Sigmoid colon (tissue), 7 donors: Measurements from ENCODE around the gene HMCN2. TPM values are rescaled to one million over a fixed set of nuclear protein-coding genes. Genes with fewer than 3 reads are reported as not detected.
"Not testable (repeated sequence)": the region's sequence is repeated elsewhere in the genome, so short reads cannot be mapped to it uniquely, and the experiment has no call there.

ENCODE experiments used
- DNase-seq: peaks from one replicate; pipeline ENCODE4 v3.0.0-alpha.2; 2019
- H3K27ac ChIP-seq, 4 donors: fragments of 200-600 bp; sonication (generic); one replicate each; pipeline ENCODE4 v1.5.1; 2016 to 2019; ENCODE audit warnings: mild to moderate bottlenecking in 1 of 4
- H3K27me3 ChIP-seq, 3 donors: fragments of 200-600 bp; sonication (generic); one replicate each; pipeline ENCODE4 v1.5.1; 2019; ENCODE audit warnings: mild to moderate bottlenecking in 1 of 3
- H3K36me3 ChIP-seq, 4 donors: fragments of 200-600 bp; sonication (generic); one replicate each; pipeline ENCODE4 v1.5.1; 2016 to 2019
- H3K4me1 ChIP-seq, 4 donors: fragments of 200-600 bp; sonication (generic); one replicate each; pipeline ENCODE4 v1.5.1; 2017 to 2019
- H3K4me3 ChIP-seq, 4 donors: fragments of 200-600 bp; sonication (generic); one replicate each; pipeline ENCODE4 v1.5.1; 2017 to 2019; ENCODE audit warnings: mild to moderate bottlenecking in 2 of 4, moderate library complexity in 1 of 4
- H3K9me3 ChIP-seq, 4 donors: fragments of 200-600 bp in 3 of 4; sonication (generic) in 3 of 4; one replicate each; pipeline versions ENCODE4 v1.5.1 to v1.6.1; 2013 to 2019
- CTCF ChIP-seq, 4 experiments: fragments of 450-650 bp in 3 of 4; fragments of 200-600 bp in 1 of 4; IDR thresholded peaks; one replicate each; pipeline ENCODE4 v1.5.1; 2016 to 2019; ENCODE audit warnings: antibody characterized with exemption in 4 of 4, mild to moderate bottlenecking in 3 of 4, moderate library complexity in 2 of 4
- EP300 ChIP-seq, 4 donors: sonication (generic); formaldehyde crosslinking; IDR thresholded peaks; one replicate each; pipeline ENCODE4 v1.6.1; 2017; ENCODE audit warnings: antibody characterized with exemption in 4 of 4
- POLR2A ChIP-seq, 2 donors: fragments of 450-650 bp; IDR thresholded peaks; one replicate each; pipeline ENCODE4 v1.6.1; 2016; ENCODE audit warnings: antibody characterized with exemption in 2 of 2, mild to moderate bottlenecking in 2 of 2, moderate library complexity in 2 of 2
- POLR2AphosphoS5 ChIP-seq, 4 donors: sonication (generic); formaldehyde crosslinking; IDR thresholded peaks; one replicate each; pipeline ENCODE4 v1.6.1; 2017; ENCODE audit warnings: antibody characterized with exemption in 4 of 4
- WGBS, 2 donors: extraction: QIAGEN DNeasy Blood & Tissue Kit; methylation state at CpG; one replicate each; pipeline ENCODE4 v1.1.7; 2013; 5-methylcytosine and 5-hydroxymethylcytosine counted together
- intact Hi-C: fragments of 100-400 bp; cut with DNase I; formaldehyde crosslinking; loops from one replicate; pipeline ENCODE4 v1.15.1; 2023
- polyA plus RNA-seq, 3 donors: library from polyadenylated mRNA; stranded (reverse); fragments of 200-250 nt; gene quantifications; one replicate each; pipeline ENCODE4 v1.2.3, GENCODE V29; 2013
- total RNA-seq, 4 donors: library from RNA; depleted of rRNA; stranded (reverse); fragments of >200 nt; gene quantifications; one replicate each; pipeline ENCODE4 v1.1.0, GENCODE V29; 2016
- donor health status: healthy with polysubstance abuse.
- donor health status: Bipolar disorder and iron deficiency.
- donor health status: healthy.

The HMCN2 gene
- total and polyA plus RNA-seq, 7 donors: 3.6 to 106 (median 13.2) TPM

- intact Hi-C loops: no loop called here
- TF ChIP-seq CTCF (IDR thresholded peaks at IDR 0.05): no peak
- no peak for TF ChIP-seq POLR2A (IDR thresholded peaks at IDR 0.05)
- TF ChIP-seq EP300 (IDR thresholded peaks at IDR 0.05): no peak
- TF ChIP-seq POLR2AphosphoS5 (IDR thresholded peaks at IDR 0.05): no peak
- peak; percentile 42 for DNase-seq
- H3K36me3 ChIP-seq: no peaks in the 10 kb centered on the region
- peak overlapping the region in 1 of 4 donors; percentile 40 for H3K27ac ChIP-seq
- H3K4me3 ChIP-seq: no peak overlapping the region
- H3K27me3 ChIP-seq: no peaks in the 10 kb centered on the region
- peaks cover 0 to 19% (median 9%) of the 10 kb centered on the region in 4 donors for H3K4me1 ChIP-seq
- 61 to 71% methylated on average over 5 of the region's 5 CpGs for WGBS, 2 donors
- no peaks in the 10 kb centered on the region for H3K9me3 ChIP-seq
These were observed 9.9 kb upstream of the HMCN2 start for GRCh38 chr9:130255631-130256134.

- 23 to 70% methylated on average over 2 of the region's 2 CpGs for WGBS, 2 donors
- Histone ChIP-seq H3K4me1 (peaks cover 0 to 29% (median 18%) of the 10 kb centered on the region in 4 donors), H3K36me3 (no peaks in the 10 kb centered on the region), H3K9me3 (no peaks in the 10 kb centered on the region), H3K27ac (no peak overlapping the region), H3K4me3 (no peak overlapping the region), H3K27me3 (no peaks in the 10 kb centered on the region)
- no peak for TF ChIP-seq POLR2AphosphoS5 (IDR thresholded peaks at IDR 0.05)
- no peak for TF ChIP-seq EP300 (IDR thresholded peaks at IDR 0.05)
- no peak for TF ChIP-seq CTCF (IDR thresholded peaks at IDR 0.05)
- TF ChIP-seq POLR2A (IDR thresholded peaks at IDR 0.05): no peak
- intact Hi-C loops: no loop called here
- no peak for DNase-seq
These were observed 8.9 kb upstream of the HMCN2 start for GRCh38 chr9:130256644-130257043.

- H3K9me3 ChIP-seq, H3K27me3 ChIP-seq, H3K27ac ChIP-seq, intact Hi-C loops, H3K4me3 ChIP-seq, H3K36me3 ChIP-seq: not testable (repeated sequence)
- WGBS, 2 donors: 93 to 94% methylated on average over 7 of the region's 7 CpGs
- H3K4me1 ChIP-seq: peaks cover 0 to 44% (median 32%) of the 10 kb centered on the region in 4 donors
- peak; percentile 10 for DNase-seq
These were observed 7.4 kb upstream of the HMCN2 start for GRCh38 chr9:130258137-130258536.

GRCh38 chr9:130259044-130259443 lies 6.5 kb upstream of the HMCN2 start:
- H3K36me3 ChIP-seq: no peaks in the 10 kb centered on the region
- no peak overlapping the region for H3K4me3 ChIP-seq
- peaks cover 0 to 53% (median 36%) of the 10 kb centered on the region in 4 donors for H3K4me1 ChIP-seq
- no peak overlapping the region for H3K27ac ChIP-seq
- no peak for DNase-seq
- no peaks in the 10 kb centered on the region for H3K27me3 ChIP-seq
- no peaks in the 10 kb centered on the region for H3K9me3 ChIP-seq
- TF ChIP-seq POLR2A (IDR thresholded peaks at IDR 0.05): no peak
- no peak for TF ChIP-seq CTCF (IDR thresholded peaks at IDR 0.05)
- intact Hi-C loops: no loop called here
- 73 to 89% methylated on average over 4 of the region's 4 CpGs for WGBS, 2 donors

GRCh38 chr9:130260816-130261765 lies 4.5 kb upstream of the HMCN2 start:
- no peak overlapping the region for H3K4me3 ChIP-seq
- H3K4me1 ChIP-seq: peaks cover 0 to 60% (median 48%) of the 10 kb centered on the region in 4 donors
- no peaks in the 10 kb centered on the region for H3K27me3 ChIP-seq
- DNase-seq: peak; percentile 85
- no peak for TF ChIP-seq POLR2A (IDR thresholded peaks at IDR 0.05)
- TF ChIP-seq CTCF (IDR thresholded peaks at IDR 0.05): no peak
- TF ChIP-seq POLR2AphosphoS5 (IDR thresholded peaks at IDR 0.05): peak in 2 of 4 donors; percentile 45 to 62
- no peak for TF ChIP-seq EP300 (IDR thresholded peaks at IDR 0.05)
- H3K9me3 ChIP-seq: no peaks in the 10 kb centered on the region
- peak overlapping the region; percentile 58 to 98 (median 88) for H3K27ac ChIP-seq
- intact Hi-C loops: loop anchor here (5.0 kb wide), 1 partner anchor 71 kb away; no protein-coding TSS in a partner anchor
- H3K36me3 ChIP-seq: no peaks in the 10 kb centered on the region
- 71 to 77% methylated on average over 16 of the region's 16 CpGs for WGBS, 2 donors
